IPS DF 19.7 (cell line): ENCODE data around the gene ERBB4.

Experiments
- DNase-seq: peaks from one replicate; pipeline ENCODE4 v3.0.0-alpha.2; 2013; ENCODE audit warnings: low read depth, low spot score

ERBB4 gene

GRCh38 chr2:211479536-211480150 is 1059.0 kb downstream of the ERBB4 start:
- no peak for DNase-seq

GRCh38 chr2:211477537-211478275 is 1060.9 kb downstream of the ERBB4 start:
- DNase-seq: no peak

- no peak for DNase-seq
Observed at GRCh38 chr2:211473116-211473515, 1065.5 kb downstream of the ERBB4 start.

GRCh38 chr2:211469664-211470059 is 1068.9 kb downstream of the ERBB4 start:
- no peak for DNase-seq

- no peak for DNase-seq
Observed at GRCh38 chr2:211468877-211469663, 1069.5 kb downstream of the ERBB4 start.

- no peak for DNase-seq
Observed at GRCh38 chr2:211468217-211468616, 1070.4 kb downstream of the ERBB4 start.

GRCh38 chr2:211463397-211463796 is 1075.2 kb downstream of the ERBB4 start:
- DNase-seq: no peak

GRCh38 chr2:211458974-211459373 is 1079.6 kb downstream of the ERBB4 start:
- no peak for DNase-seq

GRCh38 chr2:211457325-211457724 is 1081.3 kb downstream of the ERBB4 start:
- DNase-seq: no peak

- DNase-seq: no peak
Observed at GRCh38 chr2:211455216-211455841, 1083.3 kb downstream of the ERBB4 start.

GRCh38 chr2:211454679-211455078 is 1083.9 kb downstream of the ERBB4 start:
- no peak for DNase-seq

GRCh38 chr2:211453311-211453887 is 1085.2 kb downstream of the ERBB4 start:
- DNase-seq: no peak

GRCh38 chr2:211451642-211452041 is 1087.0 kb downstream of the ERBB4 start:
- DNase-seq: no peak

GRCh38 chr2:211449819-211450218 is 1088.8 kb downstream of the ERBB4 start:
- no peak for DNase-seq

- no peak for DNase-seq
Observed at GRCh38 chr2:211447548-211447947, 1091.1 kb downstream of the ERBB4 start.

- no peak for DNase-seq
Observed at GRCh38 chr2:211440107-211440506, 1098.5 kb downstream of the ERBB4 start.

- DNase-seq: no peak
Observed at GRCh38 chr2:211439011-211439410, 1099.6 kb downstream of the ERBB4 start.

- no peak for DNase-seq
Observed at GRCh38 chr2:211437396-211437795, 1101.2 kb downstream of the ERBB4 start.

- DNase-seq: no peak
Observed at GRCh38 chr2:211436182-211436581, 1102.4 kb downstream of the ERBB4 start.

GRCh38 chr2:211435331-211435730 is 1103.3 kb downstream of the ERBB4 start:
- DNase-seq: no peak

- no peak for DNase-seq
Observed at GRCh38 chr2:211434773-211435172, 1103.8 kb downstream of the ERBB4 start.
